K562 (cell line): Measurements from ENCODE around the gene RAP1GAP2. TPM values are rescaled to one million over a fixed set of nuclear protein-coding genes. Genes with fewer than 3 reads are reported as not detected.
"Not testable (repeated sequence)": the region's sequence is repeated elsewhere in the genome, so short reads cannot be mapped to it uniquely, and the experiment has no call there.

Experiments
- ATAC-seq: fragments of 200-7000 bp; cut with Tn5 transposase; 3 replicates; pipeline ENCODE4 v1.9.1; 2020; ENCODE audit warnings: moderate library complexity
- BruUV-seq: library from RNA; stranded (reverse); fragments of 400-500 nt; replicated peaks from 2 replicates; lab custom pipeline; 2021; lab: Mats Ljungman, UMichigan
- CTCF ChIA-PET: fragments of 300-600 bp; formaldehyde crosslinking; extraction: SDS; loops from one replicate; lab custom pipeline; 2021; ENCODE audit warnings: low intra/inter-chr PET ratio; lab: Yijun Ruan, JAX
- POLR2A ChIA-PET: fragments of 300-600, 350-650 bp; sonication (Branson Sonifier 250); formaldehyde crosslinking; extraction: SDS; loops from one replicate; lab custom pipeline; 2021; ENCODE audit warnings: antibody characterized with exemption, inconsistent platforms; lab: Yijun Ruan, JAX
- DNase-seq, 4 experiments: peaks; one replicate each; pipeline versions ENCODE4 v3.0.0 to v3.0.0-alpha.2; 2011 to 2018; ENCODE audit warnings: low spot score in 3 of 4, mixed read lengths in 3 of 4; ENCODE audit errors: extremely low read depth in 1 of 4
- FAIRE-seq: peaks from 2 replicates; lab custom pipeline; 2011; peaks lifted over from hg19 to GRCh38; lab: Jason Lieb, UNC
- H2AFZ ChIP-seq: 2 replicates; pipeline ENCODE4 v1.6.0; 2011; ENCODE audit warnings: low read depth, low read length, control low read depth, inconsistent platforms
- H3K27ac ChIP-seq: fragments of 200-600 bp; 3 replicates; pipeline ENCODE4 v1.8.0; 2011; ENCODE audit warnings: low read depth, mild to moderate bottlenecking, control low read depth, inconsistent platforms, low read length, moderate library complexity, mixed read lengths; ENCODE audit errors: extremely low read depth
- H3K27me3 ChIP-seq, 2 experiments: fragments of 300-600 bp in 1 of 2; 2 replicates in 1 of 2; 3 replicates in 1 of 2; pipeline versions ENCODE4 v1.6.0 to v1.8.0; 2011; ENCODE audit warnings: inconsistent platforms in 2 of 2, low read length in 2 of 2, mild to moderate bottlenecking in 1 of 2, mixed read lengths in 1 of 2, moderate library complexity in 1 of 2; ENCODE audit not compliant: control insufficient read depth in 2 of 2, insufficient read depth in 2 of 2
- H3K36me3 ChIP-seq: fragments of 300-600 bp; 3 replicates; pipeline ENCODE4 v1.8.0; 2011; ENCODE audit warnings: mild to moderate bottlenecking, low read length, inconsistent platforms; ENCODE audit not compliant: control insufficient read depth, insufficient read depth
- H3K4me1 ChIP-seq, 2 experiments: fragments of 200-600 bp in 1 of 2; replicated peaks in 1 of 2; 2 replicates in 1 of 2; 3 replicates in 1 of 2; pipeline versions ENCODE4 v1.5.1 to v1.8.0; 2011; ENCODE audit warnings: inconsistent platforms in 2 of 2, low read length in 2 of 2, mild to moderate bottlenecking in 1 of 2, mixed read lengths in 1 of 2, moderate library complexity in 1 of 2; ENCODE audit not compliant: control insufficient read depth in 2 of 2, insufficient read depth in 2 of 2
- H3K4me2 ChIP-seq: 2 replicates; pipeline ENCODE4 v1.6.1; 2011; ENCODE audit warnings: low read length, control low read depth, inconsistent platforms, mixed read lengths; ENCODE audit not compliant: insufficient read depth
- H3K4me3 ChIP-seq: fragments of 200-600 bp; sonication (generic), shearing (Covaris generic); 2 replicates; pipeline ENCODE4 v1.5.1; 2016; ENCODE audit warnings: control low read depth, inconsistent platforms
- H3K79me2 ChIP-seq: fragments of 200-600 bp; 3 replicates; pipeline ENCODE4 v1.8.0; 2011; ENCODE audit warnings: low read length, inconsistent platforms; ENCODE audit not compliant: control insufficient read depth, insufficient read depth
- H3K9ac ChIP-seq, 2 experiments: 2 replicates each; pipeline versions ENCODE4 v1.6.0 to v1.6.1; 2011; ENCODE audit warnings: low read depth in 2 of 2, low read length in 2 of 2, control low read depth in 1 of 2, inconsistent platforms in 1 of 2, mild to moderate bottlenecking in 1 of 2, mixed read lengths in 1 of 2; ENCODE audit not compliant: insufficient read depth in 1 of 2
- H3K9me1 ChIP-seq: one replicate; pipeline ENCODE4 v1.6.0; 2011; ENCODE audit warnings: inconsistent platforms, mild to moderate bottlenecking, low read length, moderate library complexity; ENCODE audit not compliant: control insufficient read depth, insufficient read depth
- H3K9me3 ChIP-seq: replicated peaks from 2 replicates; pipeline ENCODE4 v1.5.1; 2011; ENCODE audit warnings: low read depth, low read length, inconsistent platforms; ENCODE audit not compliant: control insufficient read depth, insufficient read depth
- H4K20me1 ChIP-seq: replicated peaks from 2 replicates; pipeline ENCODE4 v1.6.1; 2011; ENCODE audit warnings: low read length, inconsistent platforms, mixed read lengths; ENCODE audit not compliant: control insufficient read depth, insufficient read depth
- UBTF ChIP-seq, 2 experiments: IDR thresholded peaks; 2 replicates each; pipeline ENCODE4 v1.6.1; 2012; ENCODE audit warnings: improper control_type of control experiment in 2 of 2, low read depth in 2 of 2, low read length in 2 of 2, borderline replicate concordance in 1 of 2
- ZNF592 ChIP-seq: fragments of 450-650 bp; IDR thresholded peaks from 2 replicates; pipeline ENCODE4 v1.6.1; 2017; ENCODE audit warnings: antibody characterized with exemption, mild to moderate bottlenecking
- WGBS: fragments of 100-300 bp; shearing (Covaris generic); methylation state at CpG from one replicate; pipeline ENCODE4 v1.1.6; 2016; ENCODE audit warnings: low coverage, mixed read lengths; ENCODE audit not compliant: insufficient coverage; ENCODE audit errors: missing lambda C conversion rate; 5-methylcytosine and 5-hydroxymethylcytosine counted together
- in situ Hi-C: fragments of 300-500 bp; cut with MboI; formaldehyde crosslinking; loops from 4 replicates; pipeline ENCODE4 v1.15.0; 2018; ENCODE audit warnings: inconsistent platforms, mixed read lengths
- intact Hi-C: fragments of 100-400 bp; cut with micrococcal nuclease; formaldehyde crosslinking; loops from 2 replicates; pipeline ENCODE4 v1.14.2; 2022
- polyA plus RNA-seq, 8 experiments: library from polyadenylated mRNA; depleted of rRNA in 4 of 8; stranded (reverse) in 5 of 8; unstranded in 3 of 8; fragments of >200 nt; fragmentation: Nextera tagmentation in 2 of 8; fragmentation: Illumina TruSeq in 1 of 8; extraction: Ambion mirVana in 2 of 8; extraction: Trizol in 1 of 8; gene quantifications; 2 replicates each; pipeline versions ENCODE4 v1.2.1 to v1.2.3, GENCODE V29; 2011 to 2014; ENCODE audit warnings: inconsistent platforms in 1 of 8, missing spikeins in 1 of 8
- total RNA-seq, 7 experiments: library from RNA; depleted of rRNA in 6 of 7; stranded (reverse); fragments of >200 nt in 6 of 7; fragmentation: Illumina TruSeq in 2 of 7; extraction: Trizol in 2 of 7; gene quantifications; 2 replicates each; pipeline versions ENCODE4 v1.2.1 to v1.2.3, GENCODE V29; 2011 to 2021; ENCODE audit warnings: low replicate concordance in 1 of 7

Gene RAP1GAP2
- total and polyA plus RNA-seq, 9 of the 15 experiments (the other 6 are each of a cell fraction or from before 2014, with no cell fraction given): 0.01 to 1.3 (median 0.42) TPM; not detected in 1

GRCh38 chr17:2816688-2817087, 20.4 kb downstream of the RAP1GAP2 start (continued):
- TF ChIP-seq UBTF (IDR thresholded peaks at IDR 0.05; ENCODE audit: borderline replicate concordance in 1 of 2, low read depth in 2 of 2, low read length in 2 of 2) (no peak), ZNF592 (no peak)

- H3K9me1 ChIP-seq, H3K9me3 ChIP-seq, ATAC-seq, H3K36me3 ChIP-seq, POLR2A ChIA-PET, intact Hi-C loops, H3K4me1 ChIP-seq, H2AFZ ChIP-seq, DNase-seq, H3K27ac ChIP-seq, FAIRE-seq, H3K79me2 ChIP-seq, H3K4me3 ChIP-seq, H3K9ac ChIP-seq, BruUV-seq, H4K20me1 ChIP-seq, in situ Hi-C loops, H3K4me2 ChIP-seq: not testable (repeated sequence)
- peaks cover 4 to 25% of the 10 kb centered on the region in 2 experiments; a peak in 3 of 5 replicates for H3K27me3 ChIP-seq
- WGBS: 0% methylated on average over 1 of the region's 5 CpGs
- CTCF ChIA-PET: interaction anchor here (0.6 kb wide), 1 partner anchor 193 kb away, joined by 3 read pairs; no protein-coding TSS in a partner anchor
Measured at GRCh38 chr17:2819294-2819693, 23.1 kb downstream of the RAP1GAP2 start.
